IMR-90 (cell line): ENCODE measurements around the gene SLIT2.

Experiments used
- BHLHE40 ChIP-seq: fragments of 150-350 bp; IDR thresholded peaks from 2 replicates; pipeline ENCODE4 v1.6.1; 2016; ENCODE audit warnings: mild to moderate bottlenecking, low read depth, low read length
- CTCF ChIP-seq: conservative IDR thresholded peaks from 2 replicates; pipeline ENCODE4 v1.5.1; 2012; ENCODE audit warnings: mild to moderate bottlenecking, low read depth, low read length, improper control_type of control experiment
- MAZ ChIP-seq: IDR thresholded peaks from 2 replicates; pipeline ENCODE4 v1.6.1; 2012; ENCODE audit warnings: low read depth, mild to moderate bottlenecking, low read length, improper control_type of control experiment, moderate library complexity, borderline replicate concordance
- MXI1 ChIP-seq: IDR thresholded peaks from 2 replicates; pipeline ENCODE4 v1.6.1; 2012; ENCODE audit warnings: low read depth, mild to moderate bottlenecking, low read length, moderate library complexity, borderline replicate concordance
- POLR2A ChIP-seq: IDR thresholded peaks from 2 replicates; pipeline ENCODE4 v1.6.1; 2012; ENCODE audit warnings: mild to moderate bottlenecking, low read depth, low read length
- RAD21 ChIP-seq: IDR thresholded peaks from 2 replicates; pipeline ENCODE4 v1.6.1; 2012; ENCODE audit warnings: low read length, improper control_type of control experiment
- RFX5 ChIP-seq: IDR thresholded peaks from 2 replicates; pipeline ENCODE4 v1.8.0; 2012; ENCODE audit warnings: low read depth, mild to moderate bottlenecking, low read length, moderate library complexity
- SMC3 ChIP-seq: fragments of 150-350 bp; IDR thresholded peaks from 2 replicates; pipeline ENCODE4 v1.6.1; 2016; ENCODE audit warnings: low read depth, mild to moderate bottlenecking, antibody characterized with exemption, low read length, moderate library complexity

- no peak for TF ChIP-seq MAZ
- no peak for TF ChIP-seq POLR2A
- TF ChIP-seq RAD21, result no peak
- TF ChIP-seq MXI1, result no peak
- TF ChIP-seq BHLHE40, result no peak
- no peak for TF ChIP-seq CTCF
- no peak for TF ChIP-seq SMC3
- TF ChIP-seq RFX5, result no peak
Observed at GRCh38 chr4:20264688-20265087, 13.0 kb downstream of the SLIT2 start.
